Effector CD8-positive, alpha-beta T cell (primary cell): ENCODE data around the gene ENHO.
A peak's percentile ranks its signal among the peaks of the same experiment; 100 is the strongest.

Source experiments
- DNase-seq: peaks from one replicate; lab custom pipeline; 2025; lab: John Stamatoyannopoulos, UW

Gene ENHO

GRCh38 chr9:34526026-34526425, 3.2 kb upstream of the ENHO start:
- no peak for DNase-seq

- no peak for DNase-seq
Measured at GRCh38 chr9:34524349-34524748, 1.6 kb upstream of the ENHO start.

- peak; percentile 25 for DNase-seq
Measured at GRCh38 chr9:34522091-34522887, 501 bp downstream of the ENHO start.

- DNase-seq, result no peak
Measured at GRCh38 chr9:34521406-34522045, 1.3 kb downstream of the ENHO start.

- no peak for DNase-seq
Measured at GRCh38 chr9:34520505-34521385, 2.0 kb downstream of the ENHO start.

- DNase-seq, result no peak
Measured at GRCh38 chr9:34520096-34520495, 2.7 kb downstream of the ENHO start.

GRCh38 chr9:34519321-34520020, 3.3 kb downstream of the ENHO start:
- no peak for DNase-seq

- DNase-seq, result no peak
Measured at GRCh38 chr9:34518896-34519295, 3.9 kb downstream of the ENHO start.

GRCh38 chr9:34518110-34518616, 4.6 kb downstream of the ENHO start:
- no peak for DNase-seq

- DNase-seq, result no peak
Measured at GRCh38 chr9:34517185-34517584, 5.6 kb downstream of the ENHO start.

- DNase-seq, result no peak
Measured at GRCh38 chr9:34515959-34516358, 6.8 kb downstream of the ENHO start.

- no peak for DNase-seq
Measured at GRCh38 chr9:34514816-34515215, 8.0 kb downstream of the ENHO start.

GRCh38 chr9:34514401-34514800, 8.4 kb downstream of the ENHO start:
- DNase-seq, result no peak

GRCh38 chr9:34513567-34514214, 9.1 kb downstream of the ENHO start:
- no peak for DNase-seq

- no peak for DNase-seq
Measured at GRCh38 chr9:34512131-34513078, 10.4 kb downstream of the ENHO start.

GRCh38 chr9:34510497-34511468, 12.0 kb downstream of the ENHO start:
- no peak for DNase-seq

GRCh38 chr9:34508951-34509350, 13.8 kb downstream of the ENHO start:
- DNase-seq, result no peak

GRCh38 chr9:34508463-34508862, 14.3 kb downstream of the ENHO start:
- no peak for DNase-seq

GRCh38 chr9:34507966-34508365, 14.8 kb downstream of the ENHO start:
- DNase-seq, result no peak
